Measurements from ENCODE around the gene CITED2.
"Not testable (repeated sequence)": the region's sequence is repeated elsewhere in the genome, so short reads cannot be mapped to it uniquely, and the experiment has no call there.

CITED2 gene

GRCh38 chr6:139374357-139375225 is at the start of gene CITED2:
Gene CITED2 (minus strand): TSS chr6:139374648. CDS start chr6:139373944, 704 bp downstream.
- peaks cover 4 to 20% of the 10 kb centered on the region in 2 donors for H3K36me3 ChIP-seq (ENCODE audit: control insufficient read depth in 2 of 2, insufficient read depth in 2 of 2, low read length in 2 of 2)
- no peaks in the 10 kb centered on the region for H3K9me3 ChIP-seq (ENCODE audit: control insufficient read depth in 2 of 2, low read length in 2 of 2)
- H3K4me3 ChIP-seq (ENCODE audit: low read length in 2 of 2), result peak within 1 kb of the TSS; percentile 96 to 99
- H3K9ac ChIP-seq (ENCODE audit: low read length in 2 of 2), result peak within 1 kb of the TSS; percentile 77 to 97
- peak within 1 kb of the TSS; percentile 97 for H3K27ac ChIP-seq (ENCODE audit: low read length)
- peaks cover 17% of the 10 kb centered on the region for H3K4me1 ChIP-seq (ENCODE audit: control insufficient read depth, insufficient read depth, low read length)
- no peaks in the 10 kb centered on the region for H3K27me3 ChIP-seq (ENCODE audit: control insufficient read depth in 1 of 2, insufficient read depth in 2 of 2, low read length in 2 of 2)

- Histone ChIP-seq H3K27ac (ENCODE audit: low read length) (no peak overlapping the region), H3K27me3 (ENCODE audit: control insufficient read depth in 1 of 2, insufficient read depth in 2 of 2, low read length in 2 of 2) (no peaks in the 10 kb centered on the region), H3K4me3 (ENCODE audit: low read length in 2 of 2) (no peak overlapping the region), H3K4me1 (ENCODE audit: control insufficient read depth, insufficient read depth, low read length) (no peaks in the 10 kb centered on the region), H3K9ac (ENCODE audit: low read length in 2 of 2) (no peak overlapping the region), H3K36me3 (ENCODE audit: control insufficient read depth in 2 of 2, insufficient read depth in 2 of 2, low read length in 2 of 2) (no peaks in the 10 kb centered on the region), H3K9me3 (ENCODE audit: control insufficient read depth in 2 of 2, low read length in 2 of 2) (no peaks in the 10 kb centered on the region)
Measured at GRCh38 chr6:139423037-139423703, 48.7 kb upstream of the CITED2 start.

- H3K27ac ChIP-seq (ENCODE audit: low read length), result no peak overlapping the region
- no peaks in the 10 kb centered on the region for H3K9me3 ChIP-seq (ENCODE audit: control insufficient read depth in 2 of 2, low read length in 2 of 2)
- no peak overlapping the region for H3K4me3 ChIP-seq (ENCODE audit: low read length in 2 of 2)
- H3K36me3 ChIP-seq (ENCODE audit: control insufficient read depth in 2 of 2, insufficient read depth in 2 of 2, low read length in 2 of 2), result no peaks in the 10 kb centered on the region
- H3K4me1 ChIP-seq (ENCODE audit: control insufficient read depth, insufficient read depth, low read length), result no peaks in the 10 kb centered on the region
- no peak overlapping the region for H3K9ac ChIP-seq (ENCODE audit: low read length in 2 of 2)
- no peaks in the 10 kb centered on the region for H3K27me3 ChIP-seq (ENCODE audit: control insufficient read depth in 1 of 2, insufficient read depth in 2 of 2, low read length in 2 of 2)
Measured at GRCh38 chr6:139422105-139423036, 47.9 kb upstream of the CITED2 start.

- Histone ChIP-seq H3K27me3 (ENCODE audit: control insufficient read depth in 1 of 2, insufficient read depth in 2 of 2, low read length in 2 of 2) (no peaks in the 10 kb centered on the region), H3K36me3 (ENCODE audit: control insufficient read depth in 2 of 2, insufficient read depth in 2 of 2, low read length in 2 of 2) (no peaks in the 10 kb centered on the region), H3K27ac (ENCODE audit: low read length) (no peak overlapping the region), H3K4me3 (ENCODE audit: low read length in 2 of 2) (no peak overlapping the region), H3K9ac (ENCODE audit: low read length in 2 of 2) (no peak overlapping the region), H3K4me1 (ENCODE audit: control insufficient read depth, insufficient read depth, low read length) (no peaks in the 10 kb centered on the region), H3K9me3 (ENCODE audit: control insufficient read depth in 2 of 2, low read length in 2 of 2) (no peaks in the 10 kb centered on the region)
Measured at GRCh38 chr6:139418481-139419132, 44.2 kb upstream of the CITED2 start.

GRCh38 chr6:139416146-139416545 is 41.7 kb upstream of the CITED2 start:
- no peaks in the 10 kb centered on the region for H3K9me3 ChIP-seq (ENCODE audit: control insufficient read depth in 2 of 2, low read length in 2 of 2)
- H3K4me3 ChIP-seq (ENCODE audit: low read length in 2 of 2), result no peak overlapping the region
- no peaks in the 10 kb centered on the region for H3K27me3 ChIP-seq (ENCODE audit: control insufficient read depth in 1 of 2, insufficient read depth in 2 of 2, low read length in 2 of 2)
- no peak overlapping the region for H3K27ac ChIP-seq (ENCODE audit: low read length)
- H3K4me1 ChIP-seq (ENCODE audit: control insufficient read depth, insufficient read depth, low read length), result no peaks in the 10 kb centered on the region
- no peaks in the 10 kb centered on the region for H3K36me3 ChIP-seq (ENCODE audit: control insufficient read depth in 2 of 2, insufficient read depth in 2 of 2, low read length in 2 of 2)
- no peak overlapping the region for H3K9ac ChIP-seq (ENCODE audit: low read length in 2 of 2)

GRCh38 chr6:139415365-139415764 is 40.9 kb upstream of the CITED2 start:
- Histone ChIP-seq H3K36me3 (ENCODE audit: control insufficient read depth in 2 of 2, insufficient read depth in 2 of 2, low read length in 2 of 2) (no peaks in the 10 kb centered on the region), H3K27ac (ENCODE audit: low read length) (no peak overlapping the region), H3K9me3 (ENCODE audit: control insufficient read depth in 2 of 2, low read length in 2 of 2) (no peaks in the 10 kb centered on the region), H3K9ac (ENCODE audit: low read length in 2 of 2) (no peak overlapping the region), H3K27me3 (ENCODE audit: control insufficient read depth in 1 of 2, insufficient read depth in 2 of 2, low read length in 2 of 2) (no peaks in the 10 kb centered on the region), H3K4me1 (ENCODE audit: control insufficient read depth, insufficient read depth, low read length) (no peaks in the 10 kb centered on the region), H3K4me3 (ENCODE audit: low read length in 2 of 2) (no peak overlapping the region)

- H3K36me3 ChIP-seq (ENCODE audit: control insufficient read depth in 2 of 2, insufficient read depth in 2 of 2, low read length in 2 of 2); H3K4me3 ChIP-seq (ENCODE audit: low read length in 2 of 2); H3K9me3 ChIP-seq (ENCODE audit: control insufficient read depth in 2 of 2, low read length in 2 of 2); H3K27me3 ChIP-seq (ENCODE audit: control insufficient read depth in 1 of 2, insufficient read depth in 2 of 2, low read length in 2 of 2); H3K4me1 ChIP-seq (ENCODE audit: control insufficient read depth, insufficient read depth, low read length); H3K9ac ChIP-seq (ENCODE audit: low read length in 2 of 2); H3K27ac ChIP-seq (ENCODE audit: low read length): not testable (repeated sequence)
Measured at GRCh38 chr6:139412103-139412502, 37.7 kb upstream of the CITED2 start.

- H3K4me3 ChIP-seq (ENCODE audit: low read length in 2 of 2), result no peak overlapping the region
- no peak overlapping the region for H3K27ac ChIP-seq (ENCODE audit: low read length)
Measured at GRCh38 chr6:139409026-139409425, 34.6 kb upstream of the CITED2 start.

GRCh38 chr6:139407718-139408222 is 33.3 kb upstream of the CITED2 start:
- H3K4me1 ChIP-seq (ENCODE audit: control insufficient read depth, insufficient read depth, low read length), result no peaks in the 10 kb centered on the region
- H3K27me3 ChIP-seq (ENCODE audit: control insufficient read depth in 1 of 2, insufficient read depth in 2 of 2, low read length in 2 of 2), result no peaks in the 10 kb centered on the region
- H3K9me3 ChIP-seq (ENCODE audit: control insufficient read depth in 2 of 2, low read length in 2 of 2), result no peaks in the 10 kb centered on the region
- H3K4me3 ChIP-seq (ENCODE audit: low read length in 2 of 2), result no peak overlapping the region
- no peaks in the 10 kb centered on the region for H3K36me3 ChIP-seq (ENCODE audit: control insufficient read depth in 2 of 2, insufficient read depth in 2 of 2, low read length in 2 of 2)
- H3K9ac ChIP-seq (ENCODE audit: low read length in 2 of 2), result no peak overlapping the region
- no peak overlapping the region for H3K27ac ChIP-seq (ENCODE audit: low read length)

More at GRCh38 chr6:139409026-139409425, 34.6 kb upstream of the CITED2 start:
- Histone ChIP-seq H3K9ac (ENCODE audit: low read length in 2 of 2) (no peak overlapping the region), H3K9me3 (ENCODE audit: control insufficient read depth in 2 of 2, low read length in 2 of 2) (no peaks in the 10 kb centered on the region), H3K4me1 (ENCODE audit: control insufficient read depth, insufficient read depth, low read length) (no peaks in the 10 kb centered on the region), H3K36me3 (ENCODE audit: control insufficient read depth in 2 of 2, insufficient read depth in 2 of 2, low read length in 2 of 2) (no peaks in the 10 kb centered on the region), H3K27me3 (ENCODE audit: control insufficient read depth in 1 of 2, insufficient read depth in 2 of 2, low read length in 2 of 2) (no peaks in the 10 kb centered on the region)
